Fibroblast of lung (primary cell): ENCODE data around the gene LRRC15. TPM values are rescaled to one million over a fixed set of nuclear protein-coding genes. Genes with fewer than 3 reads are reported as not detected.

Experiments
- DNase-seq, 2 donors: peaks; one replicate each; pipeline versions ENCODE4 v3.0.0 to v3.0.0-alpha.2; 2010; ENCODE audit warnings: low read depth in 2 of 2
- H2AFZ ChIP-seq: 2 replicates; pipeline ENCODE4 v1.5.1; 2012; ENCODE audit warnings: low read length, control low read depth, inconsistent platforms
- H3K27ac ChIP-seq: 2 replicates; pipeline ENCODE4 v1.5.1; 2011; ENCODE audit warnings: low read length, control low read depth; ENCODE audit not compliant: insufficient read depth
- H3K27me3 ChIP-seq: 2 replicates; pipeline ENCODE4 v1.5.1; 2011; ENCODE audit warnings: mild to moderate bottlenecking, low read length; ENCODE audit not compliant: control insufficient read depth, insufficient read depth
- H3K36me3 ChIP-seq: 2 replicates; pipeline ENCODE4 v1.5.1; 2011; ENCODE audit warnings: low read length; ENCODE audit not compliant: control insufficient read depth, insufficient read depth
- H3K4me1 ChIP-seq: 2 replicates; pipeline ENCODE4 v1.5.1; 2011; ENCODE audit warnings: low read length; ENCODE audit not compliant: control insufficient read depth, insufficient read depth; ENCODE audit errors: extremely low read depth
- H3K4me2 ChIP-seq: 2 replicates; pipeline ENCODE4 v1.5.1; 2011; ENCODE audit warnings: low read length, control low read depth; ENCODE audit not compliant: insufficient read depth; ENCODE audit errors: extremely low read depth
- H3K4me3 ChIP-seq, 4 experiments: fragments of 200-600 bp in 1 of 4; sonication (generic) in 1 of 4; replicated peaks in 1 of 4; 2 replicates each; pipeline ENCODE4 v1.5.1; 2011 to 2016; ENCODE audit warnings: low read length in 4 of 4, low read depth in 3 of 4, mild to moderate bottlenecking in 3 of 4, control low read depth in 2 of 4, inconsistent platforms in 1 of 4, mixed read lengths in 1 of 4; ENCODE audit not compliant: insufficient read depth in 1 of 4; ENCODE audit errors: control extremely low read depth in 1 of 4
- H3K79me2 ChIP-seq: 2 replicates; pipeline ENCODE4 v1.5.1; 2012; ENCODE audit warnings: mild to moderate bottlenecking, low read length, inconsistent platforms; ENCODE audit not compliant: control insufficient read depth, insufficient read depth
- H3K9ac ChIP-seq: 2 replicates; pipeline ENCODE4 v1.5.1; 2011; ENCODE audit warnings: mild to moderate bottlenecking, low read length, control low read depth; ENCODE audit not compliant: insufficient read depth
- H3K9me3 ChIP-seq: 2 replicates; pipeline ENCODE4 v1.5.1; 2012; ENCODE audit warnings: low read depth, low read length; ENCODE audit not compliant: control insufficient read depth, insufficient read depth
- H4K20me1 ChIP-seq: 2 replicates; pipeline ENCODE4 v1.5.1; 2011; ENCODE audit warnings: low read length; ENCODE audit not compliant: control insufficient read depth, insufficient read depth; ENCODE audit errors: extremely low read depth
- CTCF ChIP-seq, 2 donors: IDR thresholded peaks in 1 of 2; conservative IDR thresholded peaks in 1 of 2; 1 replicate in 1 of 2; 2 replicates in 1 of 2; pipeline ENCODE4 v1.5.1; 2011 to 2012; ENCODE audit warnings: low read length in 2 of 2, control low read depth in 1 of 2, inconsistent platforms in 1 of 2, low read depth in 1 of 2, mild to moderate bottlenecking in 1 of 2
- EZH2 ChIP-seq: IDR thresholded peaks from 2 replicates; pipeline ENCODE4 v1.5.1; 2012; ENCODE audit warnings: low read length, control low read depth, mild to moderate bottlenecking; ENCODE audit errors: missing control alignments
- polyA plus RNA-seq, 2 donors: library from polyadenylated mRNA; depleted of rRNA in 1 of 2; stranded (reverse) in 1 of 2; unstranded in 1 of 2; fragments of >200 nt; gene quantifications; 2 replicates each; pipeline ENCODE4 v1.2.1, GENCODE V29; 2011 to 2012; ENCODE audit warnings: missing spikeins in 1 of 2
- total RNA-seq: library from RNA; depleted of rRNA; stranded (reverse); fragments of >200 nt; gene quantifications from 2 replicates; pipeline ENCODE4 v1.2.1, GENCODE V29; 2014

LRRC15 gene
- total and polyA plus RNA-seq, 2 donors (not counting 1 experiment from before 2014, with no cell fraction given): 0.58 to 2.3 TPM

GRCh38 chr3:194355379-194355778 is 14.2 kb downstream of the LRRC15 start:
- Histone ChIP-seq H3K79me2 (no peaks in the 10 kb centered on the region), H3K9ac (no peak overlapping the region), H3K4me2 (no peak overlapping the region), H2AFZ (no peak overlapping the region), H3K27me3 (peaks cover 5% of the 10 kb centered on the region), H3K4me1 (no peaks in the 10 kb centered on the region), H3K27ac (no peak overlapping the region), H3K9me3 (no peaks in the 10 kb centered on the region), H3K4me3 (no peak overlapping the region), H4K20me1 (no peaks in the 10 kb centered on the region), H3K36me3 (no peaks in the 10 kb centered on the region)
- TF ChIP-seq EZH2: no peak
- TF ChIP-seq CTCF (conservative IDR thresholded peaks at IDR 0.05 in 1 of 2, IDR thresholded peaks at IDR 0.05 in 1 of 2; ENCODE audit: low read depth in 1 of 2, low read length in 2 of 2): no peak
- no peak for DNase-seq

GRCh38 chr3:194354315-194354714 is 15.2 kb downstream of the LRRC15 start:
- no peak overlapping the region for H3K27ac ChIP-seq
- no peaks in the 10 kb centered on the region for H4K20me1 ChIP-seq

GRCh38 chr3:194352667-194353246 is 16.8 kb downstream of the LRRC15 start:
- DNase-seq: no peak
- H2AFZ ChIP-seq: no peak overlapping the region
- H3K79me2 ChIP-seq: no peaks in the 10 kb centered on the region
- no peak overlapping the region for H3K4me2 ChIP-seq
- no peaks in the 10 kb centered on the region for H3K4me1 ChIP-seq
- no peaks in the 10 kb centered on the region for H3K9me3 ChIP-seq
- TF ChIP-seq CTCF (conservative IDR thresholded peaks at IDR 0.05 in 1 of 2, IDR thresholded peaks at IDR 0.05 in 1 of 2; ENCODE audit: low read depth in 1 of 2, low read length in 2 of 2) (no peak), EZH2 (no peak)
- H3K9ac ChIP-seq: no peak overlapping the region
- H3K27me3 ChIP-seq: peaks cover 5% of the 10 kb centered on the region
- H3K4me3 ChIP-seq: no peak overlapping the region
- no peaks in the 10 kb centered on the region for H4K20me1 ChIP-seq
- no peak overlapping the region for H3K27ac ChIP-seq
- H3K36me3 ChIP-seq: no peaks in the 10 kb centered on the region

More at GRCh38 chr3:194354315-194354714, 15.2 kb downstream of the LRRC15 start:
- no peak for DNase-seq
- no peak overlapping the region for H2AFZ ChIP-seq
- H3K79me2 ChIP-seq: no peaks in the 10 kb centered on the region
- no peak overlapping the region for H3K9ac ChIP-seq
- H3K9me3 ChIP-seq: no peaks in the 10 kb centered on the region
- no peak for TF ChIP-seq CTCF (conservative IDR thresholded peaks at IDR 0.05 in 1 of 2, IDR thresholded peaks at IDR 0.05 in 1 of 2; ENCODE audit: low read depth in 1 of 2, low read length in 2 of 2)
- TF ChIP-seq EZH2: no peak
- no peaks in the 10 kb centered on the region for H3K36me3 ChIP-seq
- no peak overlapping the region for H3K4me3 ChIP-seq
- H3K4me1 ChIP-seq: no peaks in the 10 kb centered on the region
- peaks cover 5% of the 10 kb centered on the region for H3K27me3 ChIP-seq
- H3K4me2 ChIP-seq: no peak overlapping the region
